ENCODE measurements around the gene PACSIN3.

PACSIN3 gene

GRCh38 chr11:47175746-47176327 is 10.4 kb downstream of the PACSIN3 start:
- Histone ChIP-seq H3K9me3 (ENCODE audit: control insufficient read depth, low read length) (no peaks in the 10 kb centered on the region), H3K79me2 (peaks cover 38% of the 10 kb centered on the region), H3K27me3 (ENCODE audit: control insufficient read depth, insufficient read depth, low read length) (no peaks in the 10 kb centered on the region), H3K27ac (peak overlapping the region; percentile 98), H3K4me3 (ENCODE audit: low read depth, low read length) (peak overlapping the region; percentile 86), H3K4me2 (ENCODE audit: low read length) (peak overlapping the region; percentile 81), H3K4me1 (peaks cover 6% of the 10 kb centered on the region), H2AFZ (peak overlapping the region; percentile 81), H3K36me3 (ENCODE audit: control insufficient read depth, insufficient read depth, low read length) (no peaks in the 10 kb centered on the region), H3K9ac (peak overlapping the region; percentile 87)
- TF ChIP-seq CTCF (IDR thresholded peaks at IDR 0.05), result no peak

GRCh38 chr11:47172740-47173336 is 13.4 kb downstream of the PACSIN3 start:
- Histone ChIP-seq H3K79me2 (peaks cover 38% of the 10 kb centered on the region), H3K4me2 (ENCODE audit: low read length) (no peak overlapping the region), H3K4me3 (ENCODE audit: low read depth, low read length) (no peak overlapping the region), H3K9me3 (ENCODE audit: control insufficient read depth, low read length) (no peaks in the 10 kb centered on the region), H3K27ac (no peak overlapping the region), H3K27me3 (ENCODE audit: control insufficient read depth, insufficient read depth, low read length) (no peaks in the 10 kb centered on the region), H3K9ac (no peak overlapping the region), H3K36me3 (ENCODE audit: control insufficient read depth, insufficient read depth, low read length) (no peaks in the 10 kb centered on the region), H3K4me1 (peaks cover 6% of the 10 kb centered on the region), H2AFZ (no peak overlapping the region)
- TF ChIP-seq CTCF (IDR thresholded peaks at IDR 0.05), result no peak

- Histone ChIP-seq H3K4me1 (peaks cover 3% of the 10 kb centered on the region), H3K27ac (no peak overlapping the region), H3K79me2 (peaks cover 38% of the 10 kb centered on the region), H2AFZ (no peak overlapping the region), H3K4me3 (ENCODE audit: low read depth, low read length) (no peak overlapping the region), H3K9ac (no peak overlapping the region), H3K4me2 (ENCODE audit: low read length) (no peak overlapping the region), H3K36me3 (ENCODE audit: control insufficient read depth, insufficient read depth, low read length) (no peaks in the 10 kb centered on the region), H3K9me3 (ENCODE audit: control insufficient read depth, low read length) (no peaks in the 10 kb centered on the region), H3K27me3 (ENCODE audit: control insufficient read depth, insufficient read depth, low read length) (no peaks in the 10 kb centered on the region)
- TF ChIP-seq CTCF (IDR thresholded peaks at IDR 0.05), result no peak
Measured at GRCh38 chr11:47171856-47172255, 14.4 kb downstream of the PACSIN3 start.

GRCh38 chr11:47171061-47171838 is 15.0 kb downstream of the PACSIN3 start:
- Histone ChIP-seq H3K4me1 (peaks cover 3% of the 10 kb centered on the region), H3K9me3 (ENCODE audit: control insufficient read depth, low read length) (no peaks in the 10 kb centered on the region), H3K9ac (no peak overlapping the region), H3K4me3 (ENCODE audit: low read depth, low read length) (no peak overlapping the region), H2AFZ (no peak overlapping the region), H3K79me2 (peaks cover 36% of the 10 kb centered on the region), H3K27ac (no peak overlapping the region), H3K27me3 (ENCODE audit: control insufficient read depth, insufficient read depth, low read length) (no peaks in the 10 kb centered on the region), H3K36me3 (ENCODE audit: control insufficient read depth, insufficient read depth, low read length) (no peaks in the 10 kb centered on the region), H3K4me2 (ENCODE audit: low read length) (no peak overlapping the region)
- no peak for TF ChIP-seq CTCF (IDR thresholded peaks at IDR 0.05)

Data from parathyroid adenoma (tissue), 2 donors.